Measurements from ENCODE around the gene SYCP2.

SYCP2 gene

DNA sequence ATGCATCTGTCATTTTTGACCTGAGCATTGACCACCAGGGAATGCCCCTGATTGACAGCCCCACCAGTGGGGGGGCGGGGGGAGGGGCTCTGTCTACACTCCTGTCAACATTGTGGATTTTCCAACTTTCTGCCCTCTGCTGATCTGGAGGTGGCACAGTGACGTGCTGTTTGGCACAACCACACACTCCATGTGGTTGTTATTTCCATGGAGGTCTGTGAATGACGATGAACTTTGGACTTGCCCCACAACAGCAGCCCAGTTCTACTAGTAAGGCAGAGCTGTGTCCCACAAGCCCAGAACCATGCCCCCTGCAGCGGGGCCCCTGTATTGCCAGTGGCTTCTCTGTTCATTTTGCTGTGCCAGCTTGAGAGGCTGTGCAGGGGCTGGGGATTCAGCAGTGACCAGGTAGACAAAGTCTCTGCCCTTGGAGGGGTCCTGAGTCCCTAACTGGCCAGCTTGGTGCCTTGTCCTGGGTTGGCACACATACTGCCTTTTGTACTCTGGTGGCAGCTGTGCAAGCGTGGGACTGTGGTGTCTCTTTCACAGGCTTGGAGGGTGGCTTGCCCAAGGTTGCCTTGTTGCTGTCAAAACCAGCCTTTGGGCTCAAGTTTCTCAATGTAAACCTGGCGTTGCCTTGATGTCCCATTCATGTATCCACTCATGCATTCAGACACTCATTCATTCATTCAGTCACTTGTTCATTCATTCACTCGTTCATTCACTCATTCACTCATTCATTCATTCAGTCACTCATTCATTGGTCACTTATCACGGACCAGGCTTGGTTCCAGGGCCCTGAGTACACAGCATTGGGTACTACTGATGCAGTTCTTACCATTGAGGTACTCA, 108.5 kb downstream of the SYCP2 start:
- no peak overlapping the region for H3K4me3 ChIP-seq (ENCODE audit: low read depth in 1 of 5, low read length in 5 of 5)
- peaks cover 0 to 7% (median 0%) of the 10 kb centered on the region in 5 donors for H3K4me1 ChIP-seq (ENCODE audit: control insufficient read depth in 5 of 5, insufficient read depth in 5 of 5, low read length in 5 of 5)
- H3K36me3 ChIP-seq (ENCODE audit: control insufficient read depth in 5 of 5, insufficient read depth in 5 of 5, low read length in 5 of 5): no peaks in the 10 kb centered on the region
- no peak overlapping the region for H3K9ac ChIP-seq (ENCODE audit: low read length in 5 of 5)
- H3K27ac ChIP-seq (ENCODE audit: low read depth, low read length): no peak overlapping the region
- no peaks in the 10 kb centered on the region for H3K9me3 ChIP-seq (ENCODE audit: control insufficient read depth in 5 of 5, low read length in 5 of 5)
- peaks cover 0 to 12% (median 3%) of the 10 kb centered on the region in 5 donors for H3K27me3 ChIP-seq (ENCODE audit: control insufficient read depth in 5 of 5, insufficient read depth in 4 of 5, low read length in 5 of 5)

DNA sequence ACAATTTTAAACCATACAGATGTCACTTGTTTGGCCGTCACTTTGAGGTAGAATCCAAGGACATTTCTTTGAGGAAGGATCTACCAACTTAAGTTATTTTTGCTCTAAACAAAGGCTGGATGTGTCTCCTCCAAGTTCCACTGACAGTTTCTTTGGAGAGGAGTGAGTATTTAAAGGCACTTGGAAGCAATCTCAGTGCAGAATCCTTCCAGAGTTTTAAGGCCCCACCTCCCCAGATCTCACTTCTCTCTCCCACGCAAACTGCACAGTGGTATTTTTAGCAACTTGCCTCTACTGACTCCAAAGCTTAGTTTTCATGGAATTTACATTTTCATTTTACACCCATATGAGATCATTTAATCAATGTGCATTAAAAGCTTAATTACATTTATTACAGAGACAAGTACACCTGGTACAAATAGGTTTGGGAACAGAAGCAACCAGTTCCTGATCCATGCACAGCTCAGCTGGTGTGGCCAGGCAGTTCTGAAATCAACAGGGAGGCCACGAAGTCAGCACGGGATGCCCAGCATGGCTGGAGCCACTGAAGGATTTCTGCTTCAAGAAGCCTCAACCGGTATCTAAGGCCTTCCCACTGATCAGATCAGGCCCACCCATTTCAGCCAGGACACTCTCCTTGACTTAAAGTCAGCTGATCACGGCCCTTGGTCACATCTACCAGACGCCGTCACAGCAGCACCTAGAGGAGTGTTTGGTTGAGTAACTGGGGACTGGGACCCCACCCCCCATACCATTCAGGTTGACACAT, 109.8 kb downstream of the SYCP2 start:
- peaks cover 0 to 12% (median 3%) of the 10 kb centered on the region in 5 donors for H3K27me3 ChIP-seq (ENCODE audit: control insufficient read depth in 5 of 5, insufficient read depth in 4 of 5, low read length in 5 of 5)
- peaks cover 0 to 7% (median 0%) of the 10 kb centered on the region in 5 donors for H3K4me1 ChIP-seq (ENCODE audit: control insufficient read depth in 5 of 5, insufficient read depth in 5 of 5, low read length in 5 of 5)
- no peak overlapping the region for H3K27ac ChIP-seq (ENCODE audit: low read depth, low read length)
- no peaks in the 10 kb centered on the region for H3K36me3 ChIP-seq (ENCODE audit: control insufficient read depth in 5 of 5, insufficient read depth in 5 of 5, low read length in 5 of 5)
- H3K9me3 ChIP-seq (ENCODE audit: control insufficient read depth in 5 of 5, low read length in 5 of 5): no peaks in the 10 kb centered on the region
- no peak overlapping the region for H3K4me3 ChIP-seq (ENCODE audit: low read depth in 1 of 5, low read length in 5 of 5)
- H3K9ac ChIP-seq (ENCODE audit: low read length in 5 of 5): no peak overlapping the region

DNA sequence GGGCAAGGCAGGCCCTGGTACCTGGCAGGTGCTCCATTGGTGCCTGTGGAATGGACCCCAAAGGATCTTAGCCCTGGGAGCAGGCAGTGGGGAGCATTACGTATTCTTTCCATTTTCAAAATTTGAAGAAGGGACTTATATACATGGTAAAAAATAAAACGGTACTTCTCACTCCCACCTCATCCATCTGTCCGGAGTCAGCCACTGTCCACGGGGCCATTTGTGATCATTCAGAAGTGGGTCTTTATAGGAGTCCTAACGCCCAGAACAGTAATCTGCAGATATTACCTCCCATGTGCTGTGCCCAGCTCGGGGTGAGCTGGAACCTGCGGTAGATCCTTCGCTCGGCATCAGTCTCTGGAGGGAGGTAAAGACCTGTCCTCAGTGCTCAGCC, 110.4 kb downstream of the SYCP2 start:
- Histone ChIP-seq H3K4me1 (ENCODE audit: control insufficient read depth in 5 of 5, insufficient read depth in 5 of 5, low read length in 5 of 5) (peaks cover 0 to 7% (median 0%) of the 10 kb centered on the region in 5 donors), H3K4me3 (ENCODE audit: low read depth in 1 of 5, low read length in 5 of 5) (no peak overlapping the region), H3K9me3 (ENCODE audit: control insufficient read depth in 5 of 5, low read length in 5 of 5) (no peaks in the 10 kb centered on the region), H3K9ac (ENCODE audit: low read length in 5 of 5) (no peak overlapping the region), H3K27me3 (ENCODE audit: control insufficient read depth in 5 of 5, insufficient read depth in 4 of 5, low read length in 5 of 5) (peaks cover 0 to 12% (median 3%) of the 10 kb centered on the region in 5 donors), H3K27ac (ENCODE audit: low read depth, low read length) (no peak overlapping the region), H3K36me3 (ENCODE audit: control insufficient read depth in 5 of 5, insufficient read depth in 5 of 5, low read length in 5 of 5) (no peaks in the 10 kb centered on the region)

DNA sequence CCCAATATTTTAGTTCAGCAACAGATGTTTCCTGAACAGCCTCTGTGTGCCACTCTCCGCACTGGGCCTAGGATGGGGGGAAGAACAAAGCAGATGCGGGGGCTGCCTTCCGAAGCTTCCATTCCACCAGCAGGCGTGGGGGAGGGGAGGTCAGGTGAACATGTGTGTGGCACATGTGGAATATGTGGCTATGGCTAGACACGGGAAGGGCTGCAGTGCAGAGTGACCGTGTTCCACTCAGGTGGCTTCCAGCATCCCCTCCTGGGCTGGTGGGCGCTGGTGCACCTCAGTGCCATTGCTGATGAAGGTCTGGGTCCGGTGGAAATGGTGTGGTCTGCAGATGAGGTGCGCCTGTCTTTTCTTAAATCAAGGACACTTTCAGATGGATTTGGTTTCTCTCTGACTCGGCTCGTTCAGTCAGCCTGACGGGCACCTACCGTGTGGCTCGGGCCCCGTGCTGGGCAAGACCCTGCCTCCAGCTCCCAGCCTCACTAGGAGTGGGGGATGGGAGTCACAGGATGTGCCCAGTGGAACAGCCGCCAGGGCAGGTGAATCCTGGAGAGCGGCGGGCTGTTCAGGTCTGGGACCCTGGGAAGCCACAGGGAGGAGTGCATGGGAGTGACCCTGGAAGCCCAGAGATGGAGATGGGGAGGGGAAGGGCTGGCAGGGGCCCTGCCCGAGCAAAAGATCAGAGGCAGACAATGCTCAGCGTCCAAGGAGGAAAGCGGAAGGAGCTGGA, 111.0 kb downstream of the SYCP2 start:
- no peaks in the 10 kb centered on the region for H3K9me3 ChIP-seq (ENCODE audit: control insufficient read depth in 5 of 5, low read length in 5 of 5)
- peaks cover 0 to 12% (median 4%) of the 10 kb centered on the region in 5 donors for H3K27me3 ChIP-seq (ENCODE audit: control insufficient read depth in 5 of 5, insufficient read depth in 4 of 5, low read length in 5 of 5)
- H3K4me1 ChIP-seq (ENCODE audit: control insufficient read depth in 5 of 5, insufficient read depth in 5 of 5, low read length in 5 of 5): peaks cover 0 to 7% (median 0%) of the 10 kb centered on the region in 5 donors
- no peak overlapping the region for H3K9ac ChIP-seq (ENCODE audit: low read length in 5 of 5)
- H3K27ac ChIP-seq (ENCODE audit: low read depth, low read length): no peak overlapping the region
- no peak overlapping the region for H3K4me3 ChIP-seq (ENCODE audit: low read depth in 1 of 5, low read length in 5 of 5)
- H3K36me3 ChIP-seq (ENCODE audit: control insufficient read depth in 5 of 5, insufficient read depth in 5 of 5, low read length in 5 of 5): no peaks in the 10 kb centered on the region

DNA sequence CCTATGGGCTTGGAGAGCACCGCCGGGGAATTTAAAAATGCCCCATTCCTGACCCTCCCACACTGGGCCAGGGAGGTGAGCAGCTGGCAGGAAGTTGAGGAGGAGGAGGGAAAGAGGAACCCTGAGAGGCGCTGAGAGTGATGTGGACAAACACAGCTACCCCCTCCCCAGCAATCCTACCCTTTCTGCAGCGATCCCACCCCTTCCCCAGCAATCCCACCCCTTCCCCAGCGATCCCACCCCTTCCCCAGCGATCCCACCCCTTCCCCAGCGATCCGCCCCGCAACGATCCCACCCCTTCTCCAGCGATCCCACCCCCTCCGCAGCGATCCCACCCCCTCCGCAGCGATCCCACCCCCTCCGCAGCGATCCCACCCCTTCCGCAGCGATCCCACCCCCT, 111.6 kb downstream of the SYCP2 start:
- H3K9ac ChIP-seq (ENCODE audit: low read length in 5 of 5): no peak overlapping the region
- H3K4me3 ChIP-seq (ENCODE audit: low read depth in 1 of 5, low read length in 5 of 5): no peak overlapping the region
- no peaks in the 10 kb centered on the region for H3K9me3 ChIP-seq (ENCODE audit: control insufficient read depth in 5 of 5, low read length in 5 of 5)
- H3K27me3 ChIP-seq (ENCODE audit: control insufficient read depth in 5 of 5, insufficient read depth in 4 of 5, low read length in 5 of 5): peaks cover 0 to 10% (median 3%) of the 10 kb centered on the region in 5 donors
- no peaks in the 10 kb centered on the region for H3K36me3 ChIP-seq (ENCODE audit: control insufficient read depth in 5 of 5, insufficient read depth in 5 of 5, low read length in 5 of 5)
- no peak overlapping the region for H3K27ac ChIP-seq (ENCODE audit: low read depth, low read length)
- peaks cover 0 to 7% (median 0%) of the 10 kb centered on the region in 5 donors for H3K4me1 ChIP-seq (ENCODE audit: control insufficient read depth in 5 of 5, insufficient read depth in 5 of 5, low read length in 5 of 5)

DNA sequence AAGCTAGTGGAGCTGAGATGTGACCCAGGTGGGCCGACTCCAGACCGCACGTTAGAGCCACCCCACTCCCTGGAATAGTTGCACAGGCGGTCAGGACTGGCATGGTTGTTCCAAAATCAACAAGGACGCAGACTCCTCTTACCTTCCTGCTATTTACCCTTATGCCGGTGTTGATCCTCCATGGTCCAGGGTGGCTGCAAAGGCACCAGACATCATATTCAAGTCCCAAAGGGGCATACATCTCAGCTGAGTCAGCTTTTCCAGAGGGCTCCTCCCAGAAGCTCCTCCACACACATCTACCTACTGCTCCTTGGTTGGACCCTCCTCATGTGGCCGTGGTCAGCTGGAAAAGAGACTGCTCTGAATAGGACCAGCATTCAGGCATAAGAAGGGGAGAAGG, 112.2 kb downstream of the SYCP2 start:
- no peak overlapping the region for H3K27ac ChIP-seq (ENCODE audit: low read depth, low read length)
- H3K4me1 ChIP-seq (ENCODE audit: control insufficient read depth in 5 of 5, insufficient read depth in 5 of 5, low read length in 5 of 5): peaks cover 0 to 7% (median 0%) of the 10 kb centered on the region in 5 donors
- no peaks in the 10 kb centered on the region for H3K9me3 ChIP-seq (ENCODE audit: control insufficient read depth in 5 of 5, low read length in 5 of 5)
- H3K27me3 ChIP-seq (ENCODE audit: control insufficient read depth in 5 of 5, insufficient read depth in 4 of 5, low read length in 5 of 5): peaks cover 0 to 6% (median 3%) of the 10 kb centered on the region in 5 donors
- no peak overlapping the region for H3K4me3 ChIP-seq (ENCODE audit: low read depth in 1 of 5, low read length in 5 of 5)
- no peak overlapping the region for H3K9ac ChIP-seq (ENCODE audit: low read length in 5 of 5)
- H3K36me3 ChIP-seq (ENCODE audit: control insufficient read depth in 5 of 5, insufficient read depth in 5 of 5, low read length in 5 of 5): no peaks in the 10 kb centered on the region

DNA sequence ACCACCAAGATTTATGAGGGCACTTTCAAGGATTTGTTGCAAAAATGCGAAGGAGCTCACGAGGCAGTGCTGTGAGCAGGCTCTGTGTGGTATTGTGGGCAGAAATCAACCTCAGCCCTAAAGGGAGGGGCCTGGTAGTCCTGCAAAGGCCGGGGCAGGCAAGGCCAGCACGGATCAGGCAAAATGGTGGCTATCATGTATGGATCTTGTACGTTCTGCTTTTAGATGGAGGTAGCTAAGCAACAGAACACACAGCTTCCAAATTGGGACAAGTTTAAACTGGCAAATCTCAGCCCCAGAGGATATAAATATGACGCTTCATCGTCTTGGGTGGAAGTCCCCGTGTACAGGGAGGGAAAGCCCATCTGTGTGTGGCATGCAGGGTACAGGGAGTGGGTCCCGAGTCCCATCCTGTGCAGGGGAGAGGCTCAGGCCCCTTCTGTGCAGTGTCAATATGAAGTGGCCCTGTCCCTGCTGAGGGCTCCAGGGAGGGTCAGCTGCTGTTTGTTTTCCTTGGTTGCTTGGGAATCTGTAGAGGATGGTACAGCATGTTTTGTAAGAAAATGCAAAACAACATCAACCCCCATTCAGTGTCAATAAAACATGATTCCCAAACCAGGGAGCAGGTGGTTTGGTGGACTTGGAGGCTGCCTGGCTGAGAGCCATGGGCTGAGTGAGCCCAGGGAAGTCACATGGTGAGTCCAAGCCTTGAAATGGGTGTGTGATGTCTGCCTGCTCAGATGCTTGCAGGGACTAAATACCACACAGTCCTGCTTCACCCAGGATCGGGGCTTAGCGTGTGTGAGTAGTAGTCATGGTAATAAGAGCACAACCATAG, 113.0 kb downstream of the SYCP2 start:
- Histone ChIP-seq H3K4me1 (ENCODE audit: control insufficient read depth in 5 of 5, insufficient read depth in 5 of 5, low read length in 5 of 5) (peaks cover 0 to 7% (median 0%) of the 10 kb centered on the region in 5 donors), H3K27ac (ENCODE audit: low read depth, low read length) (no peak overlapping the region), H3K9ac (ENCODE audit: low read length in 5 of 5) (no peak overlapping the region), H3K4me3 (ENCODE audit: low read depth in 1 of 5, low read length in 5 of 5) (no peak overlapping the region), H3K27me3 (ENCODE audit: control insufficient read depth in 5 of 5, insufficient read depth in 4 of 5, low read length in 5 of 5) (peaks cover 0 to 6% (median 3%) of the 10 kb centered on the region in 5 donors), H3K36me3 (ENCODE audit: control insufficient read depth in 5 of 5, insufficient read depth in 5 of 5, low read length in 5 of 5) (no peaks in the 10 kb centered on the region), H3K9me3 (ENCODE audit: control insufficient read depth in 5 of 5, low read length in 5 of 5) (no peaks in the 10 kb centered on the region)

DNA sequence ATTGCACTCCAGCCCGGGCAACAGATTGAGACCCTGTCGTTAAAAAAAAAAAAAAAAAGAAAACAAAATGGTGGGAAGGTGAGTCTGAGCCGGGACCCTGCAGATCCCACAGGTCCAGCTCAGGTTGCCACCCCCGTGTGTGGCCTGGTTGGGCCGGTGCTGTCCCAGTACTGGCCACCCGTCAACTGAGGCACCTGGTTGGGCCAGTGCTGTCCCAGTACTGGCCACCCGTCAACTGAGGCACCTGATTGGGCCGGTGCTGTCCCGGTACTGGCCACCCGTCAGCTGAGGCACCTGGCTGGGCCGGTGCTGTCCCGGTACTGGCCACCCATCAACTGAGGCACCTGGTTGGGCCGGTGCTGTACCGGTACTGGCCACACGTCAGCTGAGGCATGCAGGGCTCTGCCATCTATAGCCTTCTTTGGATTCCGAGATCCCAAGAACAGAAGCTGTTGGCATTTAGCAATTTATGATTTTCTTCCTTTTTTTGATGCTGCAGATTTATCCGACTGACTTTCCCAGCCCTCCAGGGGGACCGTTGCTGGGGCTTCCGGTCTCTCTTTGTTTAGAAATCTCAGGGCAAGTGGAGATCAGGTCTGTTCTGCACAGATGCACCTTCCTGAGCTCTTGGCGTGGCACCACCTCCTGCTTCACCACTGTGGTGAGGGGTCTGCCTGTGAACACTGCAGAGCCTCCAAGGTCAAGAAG, 113.8 kb downstream of the SYCP2 start:
- Histone ChIP-seq H3K4me1 (ENCODE audit: control insufficient read depth in 5 of 5, insufficient read depth in 5 of 5, low read length in 5 of 5) (peaks cover 0 to 7% (median 0%) of the 10 kb centered on the region in 5 donors), H3K9ac (ENCODE audit: low read length in 5 of 5) (no peak overlapping the region)

DNA sequence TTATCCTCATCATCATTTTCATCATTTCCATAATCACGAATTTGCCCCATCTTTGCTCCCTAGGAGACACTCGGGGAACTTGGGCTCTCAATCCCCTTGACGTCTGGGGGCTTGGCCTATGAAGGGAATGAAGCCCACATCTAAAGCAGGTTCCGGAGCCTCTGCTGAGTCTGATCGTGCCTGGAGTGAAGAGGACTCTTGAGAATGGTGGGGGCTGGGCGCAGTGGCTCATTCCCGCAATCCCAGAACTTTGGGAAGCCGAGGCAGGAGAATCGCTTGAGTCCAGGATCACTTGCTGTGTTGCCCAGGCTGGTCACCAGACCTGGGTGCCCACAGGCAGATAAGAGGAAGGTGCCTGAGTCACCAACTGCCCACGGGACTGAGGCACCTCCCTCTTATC, 114.5 kb downstream of the SYCP2 start:
- Histone ChIP-seq H3K27me3 (ENCODE audit: control insufficient read depth in 5 of 5, insufficient read depth in 4 of 5, low read length in 5 of 5) (peaks cover 0 to 6% (median 3%) of the 10 kb centered on the region in 5 donors), H3K4me3 (ENCODE audit: low read depth in 1 of 5, low read length in 5 of 5) (no peak overlapping the region), H3K4me1 (ENCODE audit: control insufficient read depth in 5 of 5, insufficient read depth in 5 of 5, low read length in 5 of 5) (peaks cover 0 to 7% (median 0%) of the 10 kb centered on the region in 5 donors), H3K9ac (ENCODE audit: low read length in 5 of 5) (no peak overlapping the region), H3K36me3 (ENCODE audit: control insufficient read depth in 5 of 5, insufficient read depth in 5 of 5, low read length in 5 of 5) (no peaks in the 10 kb centered on the region), H3K27ac (ENCODE audit: low read depth, low read length) (no peak overlapping the region), H3K9me3 (ENCODE audit: control insufficient read depth in 5 of 5, low read length in 5 of 5) (no peaks in the 10 kb centered on the region)

More for the DNA sequence above, 113.8 kb downstream of the SYCP2 start:
- H3K9me3 ChIP-seq (ENCODE audit: control insufficient read depth in 5 of 5, low read length in 5 of 5): no peaks in the 10 kb centered on the region
- no peaks in the 10 kb centered on the region for H3K36me3 ChIP-seq (ENCODE audit: control insufficient read depth in 5 of 5, insufficient read depth in 5 of 5, low read length in 5 of 5)
- no peak overlapping the region for H3K4me3 ChIP-seq (ENCODE audit: low read depth in 1 of 5, low read length in 5 of 5)
- H3K27ac ChIP-seq (ENCODE audit: low read depth, low read length): no peak overlapping the region
- peaks cover 0 to 6% (median 3%) of the 10 kb centered on the region in 5 donors for H3K27me3 ChIP-seq (ENCODE audit: control insufficient read depth in 5 of 5, insufficient read depth in 4 of 5, low read length in 5 of 5)

All from subcutaneous abdominal adipose tissue (tissue), 5 donors.